Adrenal gland (tissue), 12 donors: Measurements from ENCODE around the gene DLGAP4. TPM values are rescaled to one million over a fixed set of nuclear protein-coding genes. Genes with fewer than 3 reads are reported as not detected.

ENCODE experiments used
- DNase-seq, 7 donors: peaks; one replicate each; pipeline ENCODE4 v3.0.0-alpha.2; 2019 to 2020
- H3K27ac ChIP-seq, 5 donors: fragments of 200-600 bp; sonication (generic) in 4 of 5; 1 replicate in 3 of 5; 2 replicates in 2 of 5; pipeline versions ENCODE4 v1.5.1 to v1.8.0; 2016 to 2020; ENCODE audit warnings: mild to moderate bottlenecking in 1 of 5
- H3K27me3 ChIP-seq: fragments of 200-600 bp; 2 replicates; pipeline ENCODE4 v1.8.0; 2021
- H3K36me3 ChIP-seq, 2 donors: fragments of 200-600 bp; replicated peaks in 1 of 2; 1 replicate in 1 of 2; 2 replicates in 1 of 2; pipeline versions ENCODE4 v1.5.1 to v1.8.0; 2018 to 2022
- H3K4me1 ChIP-seq, 2 donors: fragments of 200-600 bp; replicated peaks in 1 of 2; 1 replicate in 1 of 2; 2 replicates in 1 of 2; pipeline versions ENCODE4 v1.5.1 to v1.8.0; 2018 to 2021
- H3K4me3 ChIP-seq, 4 donors: fragments of 200-600 bp; sonication (generic) in 3 of 4; one replicate each; pipeline ENCODE4 v1.5.1; 2016 to 2018
- H3K9me3 ChIP-seq, 3 donors: fragments of 200-600 bp; sonication (generic) in 1 of 3; replicated peaks in 1 of 3; 1 replicate in 2 of 3; 2 replicates in 1 of 3; pipeline versions ENCODE4 v1.5.1 to v1.8.0; 2016 to 2021
- POLR2A ChIP-seq, 2 donors: fragments of 450-650 bp; IDR thresholded peaks; one replicate each; pipeline ENCODE4 v1.6.1; 2017; ENCODE audit warnings: antibody characterized with exemption in 2 of 2, mild to moderate bottlenecking in 2 of 2, moderate library complexity in 1 of 2
- WGBS, 4 donors: extraction: QIAGEN DNeasy Blood & Tissue Kit in 2 of 4; methylation state at CpG; one replicate each; pipeline versions ENCODE4 v1.1.5 to v1.1.7; 2013 to 2017; 5-methylcytosine and 5-hydroxymethylcytosine counted together
- intact Hi-C, 2 donors: fragments of 100-400 bp; cut with DNase I; formaldehyde crosslinking; loops; one replicate each; pipeline versions ENCODE4 v1.14.1 to v1.15.0; 2022 to 2023
- polyA plus RNA-seq, 3 donors: library from polyadenylated mRNA; stranded (reverse); fragments of 200-250 nt in 2 of 3; fragments of 350-450 nt in 1 of 3; fragmentation: Illumina TruSeq in 1 of 3; extraction: RNeasy Lipid Tissue Mini Kit (QIAGEN cat#74804) in 1 of 3; gene quantifications; one replicate each; pipeline ENCODE4 v1.2.3, GENCODE V29; 2013 to 2014
- total RNA-seq, 9 donors: library from RNA; depleted of rRNA in 4 of 9; stranded (reverse); fragments of >200 nt in 4 of 9; fragments of 120-200 nt in 1 of 9; fragmentation: NEBNext Ultra II Directional in 1 of 9; extraction: Animal tissue kit (Norgen Biotek cat#: 25700) in 1 of 9; gene quantifications; one replicate each; pipeline versions ENCODE4 v1.1.0 to v1.2.4, GENCODE V29; 2013 to 2023
- TF ChIP-seq, protein P1 (sequence below), 6 experiments: fragments of 450-650 bp in 4 of 6; fragments of 200-600 bp in 2 of 6; sonication (generic) in 1 of 6; IDR thresholded peaks; 1 replicate in 5 of 6; 2 replicates in 1 of 6; pipeline versions ENCODE4 v1.5.1 to v1.8.0; 2016 to 2021; ENCODE audit warnings: antibody characterized with exemption in 6 of 6, mild to moderate bottlenecking in 2 of 6, moderate library complexity in 1 of 6
- donor health status: healthy with polysubstance abuse.
- donor health status: Bipolar disorder and iron deficiency.
- donor health status: DM: yes; HTN: yes; CAD: no.
- donor health status: DM: no; HTN: no; CAD: no.
- donor health status: DM: no; HTN: no; CAD: no.
- donor health status: DM: yes; HTN: yes; CAD: no.

Gene DLGAP4
- total and polyA plus RNA-seq, 12 donors: 13.5 to 95.2 (median 64.0) TPM

GRCh38 chr20:36310215-36310981 lies 4.3 kb downstream of the DLGAP4 start:
- Histone ChIP-seq H3K27me3 (peaks cover 25% of the 10 kb centered on the region), H3K4me3 (no peak overlapping the region), H3K9me3 (no peaks in the 10 kb centered on the region), H3K4me1 (peaks cover 7% of the 10 kb centered on the region in 2 donors), H3K27ac (no peak overlapping the region), H3K36me3 (no peaks in the 10 kb centered on the region)
- DNase-seq: peak in 2 of 7 donors; percentile 2 to 39
- intact Hi-C loops: no loop called here
- WGBS, 4 donors: 48 to 73% (median 69%) methylated on average over 7 to 8 of the region's 8 CpGs
- TF ChIP-seq, protein P1, sequence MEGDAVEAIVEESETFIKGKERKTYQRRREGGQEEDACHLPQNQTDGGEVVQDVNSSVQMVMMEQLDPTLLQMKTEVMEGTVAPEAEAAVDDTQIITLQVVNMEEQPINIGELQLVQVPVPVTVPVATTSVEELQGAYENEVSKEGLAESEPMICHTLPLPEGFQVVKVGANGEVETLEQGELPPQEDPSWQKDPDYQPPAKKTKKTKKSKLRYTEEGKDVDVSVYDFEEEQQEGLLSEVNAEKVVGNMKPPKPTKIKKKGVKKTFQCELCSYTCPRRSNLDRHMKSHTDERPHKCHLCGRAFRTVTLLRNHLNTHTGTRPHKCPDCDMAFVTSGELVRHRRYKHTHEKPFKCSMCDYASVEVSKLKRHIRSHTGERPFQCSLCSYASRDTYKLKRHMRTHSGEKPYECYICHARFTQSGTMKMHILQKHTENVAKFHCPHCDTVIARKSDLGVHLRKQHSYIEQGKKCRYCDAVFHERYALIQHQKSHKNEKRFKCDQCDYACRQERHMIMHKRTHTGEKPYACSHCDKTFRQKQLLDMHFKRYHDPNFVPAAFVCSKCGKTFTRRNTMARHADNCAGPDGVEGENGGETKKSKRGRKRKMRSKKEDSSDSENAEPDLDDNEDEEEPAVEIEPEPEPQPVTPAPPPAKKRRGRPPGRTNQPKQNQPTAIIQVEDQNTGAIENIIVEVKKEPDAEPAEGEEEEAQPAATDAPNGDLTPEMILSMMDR (IDR thresholded peaks at IDR 0.05): no peak
- TF ChIP-seq POLR2A (IDR thresholded peaks at IDR 0.05): no peak

GRCh38 chr20:36311141-36311853 lies 5.2 kb downstream of the DLGAP4 start:
- 62 to 71% (median 66%) methylated on average over 17 of the region's 17 CpGs for WGBS, 4 donors
- Histone ChIP-seq H3K4me3 (no peak overlapping the region), H3K27ac (no peak overlapping the region), H3K27me3 (peaks cover 16% of the 10 kb centered on the region), H3K4me1 (peaks cover 7% of the 10 kb centered on the region in 2 donors), H3K36me3 (no peaks in the 10 kb centered on the region), H3K9me3 (no peaks in the 10 kb centered on the region)
- no peak for TF ChIP-seq POLR2A (IDR thresholded peaks at IDR 0.05)
- TF ChIP-seq, protein P1 (IDR thresholded peaks at IDR 0.05): no peak
- peak in 2 of 7 donors; percentile 5 to 35 for DNase-seq
- intact Hi-C loops: no loop called here

DNA sequence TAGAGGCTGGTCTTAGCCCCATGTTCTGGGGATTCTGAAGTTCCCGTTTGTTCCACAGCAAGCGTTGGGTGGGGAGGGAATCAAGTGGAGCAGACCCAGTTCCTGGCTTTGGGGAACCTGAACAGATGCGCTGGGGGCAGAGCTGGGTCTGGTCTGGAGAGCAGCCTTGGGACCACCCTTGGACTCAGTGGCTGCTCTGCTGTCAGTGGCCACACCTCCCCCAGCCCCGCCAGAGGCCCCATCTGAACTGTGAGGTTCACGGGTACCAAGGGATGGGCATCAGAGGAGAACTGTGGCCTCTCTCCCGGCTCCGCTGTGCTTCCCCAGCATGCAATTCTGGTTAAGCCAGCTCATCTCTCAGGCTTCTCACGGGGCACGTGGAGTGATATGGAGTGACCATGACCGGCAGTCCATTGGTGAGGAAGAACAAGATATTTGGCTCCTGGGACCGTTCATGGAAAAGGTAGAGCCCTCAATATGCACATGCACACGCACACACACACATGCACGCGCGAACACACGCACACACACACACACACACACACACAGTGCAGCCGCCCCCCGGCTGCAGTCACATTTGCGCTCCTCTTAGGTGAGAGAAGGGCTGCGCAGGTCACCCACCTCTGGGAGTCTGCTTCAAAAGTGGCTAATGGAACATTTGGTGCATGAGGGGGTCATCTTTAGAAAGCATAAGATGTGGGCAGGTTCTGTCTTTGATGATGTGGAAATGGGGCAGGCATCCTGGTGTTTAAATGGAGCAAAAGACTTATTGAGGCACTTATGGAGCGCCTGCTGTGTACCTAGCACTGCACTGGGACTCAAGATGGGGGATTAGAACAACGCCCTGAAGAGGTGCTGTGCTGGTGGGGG lies 6.0 kb downstream of the DLGAP4 start:
- Histone ChIP-seq H3K4me1 (no peaks in the 10 kb centered on the region), H3K9me3 (no peaks in the 10 kb centered on the region), H3K27ac (no peak overlapping the region), H3K4me3 (no peak overlapping the region), H3K27me3 (peaks cover 8% of the 10 kb centered on the region), H3K36me3 (no peaks in the 10 kb centered on the region)
- WGBS, 4 donors: 74 to 78% (median 76%) methylated on average over 13 to 22 of the region's 22 CpGs
- DNase-seq: peak in 2 of 7 donors; percentile 7 to 24
- intact Hi-C loops: no loop called here
- TF ChIP-seq, protein P1 (IDR thresholded peaks at IDR 0.05): no peak
